ENCODE measurements around the gene APBB2.

APBB2 gene

DNA sequence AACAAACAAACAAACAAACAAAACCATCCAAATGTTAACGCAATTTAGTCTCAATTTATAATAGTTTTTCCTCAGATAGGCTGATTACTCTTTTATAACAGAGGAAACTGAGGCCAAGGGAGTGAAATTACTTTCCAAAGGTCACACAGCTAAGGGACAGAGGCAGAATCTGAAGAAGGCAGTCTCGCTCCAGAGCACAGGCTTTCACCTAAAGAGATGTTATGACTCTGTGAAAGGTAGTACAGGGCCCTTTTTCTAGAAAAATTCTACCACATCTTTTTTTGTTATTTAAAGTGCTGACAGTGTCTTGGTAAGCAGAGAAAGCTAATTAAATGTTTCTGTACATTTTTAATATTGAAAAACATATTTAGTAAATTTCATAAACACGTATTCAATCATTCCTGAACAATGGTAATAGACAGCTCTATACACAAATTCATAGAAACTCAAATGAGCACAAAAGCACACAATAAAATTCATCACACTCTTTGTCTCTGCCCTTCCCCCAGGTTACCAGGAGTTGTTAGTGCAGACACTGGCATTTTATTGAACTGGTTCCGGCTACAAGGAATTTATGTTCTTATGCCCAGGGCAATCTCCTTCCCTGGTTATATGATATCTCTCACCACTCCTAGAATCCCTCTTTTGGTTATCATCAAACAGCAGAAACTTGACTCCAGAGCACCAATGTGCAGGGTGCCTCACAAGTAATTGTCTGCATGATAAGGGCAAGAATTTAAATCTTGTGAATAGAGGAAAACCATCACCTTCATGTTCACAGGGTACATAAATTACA, 7.7 kb upstream of the APBB2 start:
- DNase-seq (ENCODE audit: low spot score) = no peak

DNA sequence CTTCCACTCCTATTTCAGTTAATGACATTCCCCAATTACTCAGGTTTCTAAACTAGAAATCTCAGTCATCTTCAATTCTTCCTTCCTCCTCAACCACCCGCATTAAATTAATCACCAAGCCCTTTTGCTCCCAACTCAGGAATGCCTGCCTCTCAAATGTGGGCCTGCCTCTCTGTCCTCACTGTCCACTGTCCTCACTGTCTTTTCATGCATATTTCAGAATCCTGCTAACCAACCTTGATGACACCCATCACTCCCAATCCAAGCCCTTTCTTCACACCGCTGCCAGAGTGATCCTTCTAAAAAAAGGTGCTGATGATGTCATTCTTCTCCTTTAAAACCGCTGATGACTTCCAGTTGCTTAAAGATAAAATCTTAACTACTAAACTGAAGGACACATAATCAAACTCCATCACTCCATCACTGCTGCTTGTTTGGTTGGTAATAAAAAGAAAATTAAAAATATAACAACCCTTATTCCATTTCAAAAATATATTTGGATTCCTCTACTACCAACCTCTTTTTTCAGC, 5.1 kb upstream of the APBB2 start:
- no peak overlapping the region for H3K4me3 ChIP-seq (ENCODE audit: severe bottlenecking)
- TF ChIP-seq, protein P1, sequence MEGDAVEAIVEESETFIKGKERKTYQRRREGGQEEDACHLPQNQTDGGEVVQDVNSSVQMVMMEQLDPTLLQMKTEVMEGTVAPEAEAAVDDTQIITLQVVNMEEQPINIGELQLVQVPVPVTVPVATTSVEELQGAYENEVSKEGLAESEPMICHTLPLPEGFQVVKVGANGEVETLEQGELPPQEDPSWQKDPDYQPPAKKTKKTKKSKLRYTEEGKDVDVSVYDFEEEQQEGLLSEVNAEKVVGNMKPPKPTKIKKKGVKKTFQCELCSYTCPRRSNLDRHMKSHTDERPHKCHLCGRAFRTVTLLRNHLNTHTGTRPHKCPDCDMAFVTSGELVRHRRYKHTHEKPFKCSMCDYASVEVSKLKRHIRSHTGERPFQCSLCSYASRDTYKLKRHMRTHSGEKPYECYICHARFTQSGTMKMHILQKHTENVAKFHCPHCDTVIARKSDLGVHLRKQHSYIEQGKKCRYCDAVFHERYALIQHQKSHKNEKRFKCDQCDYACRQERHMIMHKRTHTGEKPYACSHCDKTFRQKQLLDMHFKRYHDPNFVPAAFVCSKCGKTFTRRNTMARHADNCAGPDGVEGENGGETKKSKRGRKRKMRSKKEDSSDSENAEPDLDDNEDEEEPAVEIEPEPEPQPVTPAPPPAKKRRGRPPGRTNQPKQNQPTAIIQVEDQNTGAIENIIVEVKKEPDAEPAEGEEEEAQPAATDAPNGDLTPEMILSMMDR (IDR thresholded peaks at IDR 0.05; ENCODE audit: poor library complexity, severe bottlenecking) = no peak

More for the DNA sequence above, 7.7 kb upstream of the APBB2 start:
- no peaks in the 10 kb centered on the region for H3K36me3 ChIP-seq (ENCODE audit: low read depth)
- H3K4me1 ChIP-seq (ENCODE audit: insufficient read depth, poor library complexity, severe bottlenecking) = peaks cover 5% of the 10 kb centered on the region
- no peaks in the 10 kb centered on the region for H3K27me3 ChIP-seq (ENCODE audit: insufficient read depth, poor library complexity, severe bottlenecking)
- ATAC-seq (ENCODE audit: low read depth) = no peak; the same call in 2 of the 3 replicates
- H3K27ac ChIP-seq (ENCODE audit: poor library complexity, severe bottlenecking) = no peak overlapping the region
- TF ChIP-seq, protein P1 (IDR thresholded peaks at IDR 0.05; ENCODE audit: poor library complexity, severe bottlenecking) = no peak
- H3K4me3 ChIP-seq (ENCODE audit: severe bottlenecking) = no peak overlapping the region
- H3K9me3 ChIP-seq (ENCODE audit: severe bottlenecking) = no peaks in the 10 kb centered on the region

DNA sequence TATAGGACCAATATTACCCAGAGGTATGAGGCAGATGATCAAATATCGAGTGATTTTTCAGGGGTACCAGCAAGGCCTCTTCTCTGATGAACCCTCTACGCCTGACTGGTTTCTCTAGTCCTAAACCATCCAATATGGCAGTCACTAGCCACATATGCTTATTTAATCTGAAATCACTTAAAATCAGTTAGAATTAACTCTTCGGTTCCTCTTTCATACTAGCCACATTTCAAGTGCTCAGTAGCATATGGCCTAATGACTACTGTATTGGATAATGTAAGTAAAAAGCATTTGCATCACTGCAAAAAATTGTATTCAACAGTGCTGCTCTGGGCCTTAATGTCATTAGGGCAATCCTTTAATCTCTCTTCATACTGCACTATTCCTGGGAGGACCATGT, 4.4 kb upstream of the APBB2 start:
- H3K4me3 ChIP-seq (ENCODE audit: severe bottlenecking) = no peak overlapping the region
- DNase-seq (ENCODE audit: low spot score) (no peak), ATAC-seq (ENCODE audit: low read depth) (no peak)
- peaks cover 14% of the 10 kb centered on the region for H3K4me1 ChIP-seq (ENCODE audit: insufficient read depth, poor library complexity, severe bottlenecking)
- TF ChIP-seq, protein P1 (IDR thresholded peaks at IDR 0.05; ENCODE audit: poor library complexity, severe bottlenecking) = no peak
- no peaks in the 10 kb centered on the region for H3K9me3 ChIP-seq (ENCODE audit: severe bottlenecking)
- H3K27ac ChIP-seq (ENCODE audit: poor library complexity, severe bottlenecking) = no peak overlapping the region
- H3K27me3 ChIP-seq (ENCODE audit: insufficient read depth, poor library complexity, severe bottlenecking) = no peaks in the 10 kb centered on the region
- no peaks in the 10 kb centered on the region for H3K36me3 ChIP-seq (ENCODE audit: low read depth)

More for the DNA sequence above, 5.1 kb upstream of the APBB2 start:
- ATAC-seq (ENCODE audit: low read depth) (no peak), DNase-seq (ENCODE audit: low spot score) (no peak)
- Histone ChIP-seq H3K36me3 (ENCODE audit: low read depth) (no peaks in the 10 kb centered on the region), H3K9me3 (ENCODE audit: severe bottlenecking) (no peaks in the 10 kb centered on the region), H3K4me1 (ENCODE audit: insufficient read depth, poor library complexity, severe bottlenecking) (peaks cover 14% of the 10 kb centered on the region), H3K27me3 (ENCODE audit: insufficient read depth, poor library complexity, severe bottlenecking) (no peaks in the 10 kb centered on the region), H3K27ac (ENCODE audit: poor library complexity, severe bottlenecking) (no peak overlapping the region)

DNA sequence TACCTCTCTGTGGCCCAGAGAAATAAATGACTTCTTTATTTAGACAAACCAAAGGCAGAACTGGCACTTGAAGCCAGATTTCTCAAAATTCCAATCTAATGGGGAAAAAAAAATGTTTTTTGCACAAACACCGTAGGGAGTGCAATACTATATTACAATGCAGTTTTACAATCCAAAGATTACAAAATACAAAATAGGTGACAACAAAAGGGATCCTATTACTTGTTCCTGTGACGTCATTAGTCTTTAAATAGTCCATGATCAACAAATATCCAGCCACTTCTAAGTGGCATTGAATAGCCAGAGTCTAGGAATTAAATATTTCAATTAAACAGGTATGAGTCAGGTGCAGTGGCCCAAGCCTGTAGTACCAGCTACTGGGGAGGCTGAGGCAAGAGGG, 3.0 kb upstream of the APBB2 start:
- ATAC-seq (ENCODE audit: low read depth) (no peak), DNase-seq (ENCODE audit: low spot score) (no peak)
- H3K27ac ChIP-seq (ENCODE audit: poor library complexity, severe bottlenecking) = peak overlapping the region; percentile 79

More for the DNA sequence above, 3.0 kb upstream of the APBB2 start:
- Histone ChIP-seq H3K4me1 (ENCODE audit: insufficient read depth, poor library complexity, severe bottlenecking) (peaks cover 15% of the 10 kb centered on the region), H3K27me3 (ENCODE audit: insufficient read depth, poor library complexity, severe bottlenecking) (no peaks in the 10 kb centered on the region), H3K36me3 (ENCODE audit: low read depth) (peaks cover under 1% of the 10 kb centered on the region; the same call in 1 of the 2 replicates), H3K4me3 (ENCODE audit: severe bottlenecking) (no peak overlapping the region), H3K9me3 (ENCODE audit: severe bottlenecking) (no peaks in the 10 kb centered on the region)
- TF ChIP-seq, protein P1 (IDR thresholded peaks at IDR 0.05; ENCODE audit: poor library complexity, severe bottlenecking) = no peak

All from RWPE2 (cell line).